K562 (cell line): Measurements from ENCODE around the gene GRWD1. TPM values are rescaled to one million over a fixed set of nuclear protein-coding genes. Genes with fewer than 3 reads are reported as not detected.

ENCODE experiments used
- BDP1 ChIP-seq: IDR thresholded peaks from 3 replicates; pipeline ENCODE4 v1.6.1; 2011; ENCODE audit not compliant: insufficient read length, insufficient read depth
- CEBPZ ChIP-seq: fragments of 150-350 bp; IDR thresholded peaks from 2 replicates; pipeline ENCODE4 v1.6.1; 2014; ENCODE audit warnings: low read depth, mild to moderate bottlenecking, low read length, borderline replicate concordance
- ETV5 ChIP-seq: sonication (generic); formaldehyde crosslinking; IDR thresholded peaks from 2 replicates; pipeline ENCODE4 v1.4.0; 2020; ENCODE audit warnings: low read depth, mild to moderate bottlenecking, missing genetic modification reagents
- GTF2B ChIP-seq: IDR thresholded peaks from 2 replicates; pipeline ENCODE4 v1.6.1; 2011; ENCODE audit not compliant: insufficient read length; ENCODE audit errors: extremely low read depth
- HNRNPL ChIP-seq: fragments of 200-400 bp; formaldehyde crosslinking; IDR thresholded peaks from 2 replicates; pipeline ENCODE4 v1.6.1; 2017; ENCODE audit warnings: low read depth, mild to moderate bottlenecking, low read length
- MCM3 ChIP-seq: fragments of 450-650 bp; IDR thresholded peaks from 2 replicates; pipeline ENCODE4 v1.6.1; 2016
- NBN ChIP-seq: fragments of 450-650 bp; IDR thresholded peaks from 2 replicates; pipeline ENCODE4 v1.6.1; 2016; ENCODE audit warnings: low read depth, mild to moderate bottlenecking
- NCOA2 ChIP-seq, 2 experiments: fragments of 450-650 bp; IDR thresholded peaks; 2 replicates each; pipeline ENCODE4 v1.6.1; 2018; ENCODE audit warnings: mild to moderate bottlenecking in 2 of 2, moderate library complexity in 1 of 2; ENCODE audit not compliant: partially characterized antibody in 2 of 2
- NCOA4 ChIP-seq: fragments of 450-650 bp; IDR thresholded peaks from 2 replicates; pipeline ENCODE4 v1.6.1; 2018; ENCODE audit warnings: mild to moderate bottlenecking; ENCODE audit not compliant: partially characterized antibody
- RBM15 ChIP-seq: fragments of 200-400 bp; formaldehyde crosslinking; IDR thresholded peaks from 2 replicates; pipeline ENCODE4 v1.6.1; 2018; ENCODE audit warnings: mild to moderate bottlenecking, low read length, moderate library complexity; ENCODE audit not compliant: insufficient read depth
- RBM25 ChIP-seq: fragments of 200-400 bp; formaldehyde crosslinking; IDR thresholded peaks from 2 replicates; pipeline ENCODE4 v1.6.1; 2018; ENCODE audit warnings: low read length, low read depth, moderate library complexity; ENCODE audit not compliant: severe bottlenecking
- RBM34 ChIP-seq: fragments of 200-400 bp; formaldehyde crosslinking; IDR thresholded peaks from 2 replicates; pipeline ENCODE4 v1.6.1; 2018; ENCODE audit warnings: low read length, borderline replicate concordance; ENCODE audit not compliant: insufficient read depth
- SFPQ ChIP-seq: fragments of 200-400 bp; formaldehyde crosslinking; IDR thresholded peaks from 2 replicates; pipeline ENCODE4 v1.6.1; 2017; ENCODE audit warnings: mild to moderate bottlenecking, low read depth, low read length, moderate library complexity
- TCF15 ChIP-seq: fragments of 250-450 bp; sonication (Bioruptor Pico); IDR thresholded peaks from 2 replicates; pipeline ENCODE4 v1.8.0; 2022; ENCODE audit warnings: moderate library complexity, mild to moderate bottlenecking, inconsistent platforms
- TCF3 ChIP-seq: sonication (generic); formaldehyde crosslinking; IDR thresholded peaks from 2 replicates; pipeline ENCODE4 v1.4.0; 2020; ENCODE audit warnings: mild to moderate bottlenecking, missing genetic modification reagents
- ZFP30 ChIP-seq: fragments of 250-450 bp; sonication (Bioruptor Pico); IDR thresholded peaks from 2 replicates; pipeline ENCODE4 v1.8.0; 2022; ENCODE audit warnings: moderate library complexity, mild to moderate bottlenecking, inconsistent platforms, borderline replicate concordance
- ZNF655 ChIP-seq: fragments of 250-450 bp; sonication (Bioruptor Pico); IDR thresholded peaks from 2 replicates; pipeline ENCODE4 v1.5.0; 2021
- polyA plus RNA-seq, 8 experiments: library from polyadenylated mRNA; depleted of rRNA in 4 of 8; stranded (reverse) in 5 of 8; unstranded in 3 of 8; fragments of >200 nt; fragmentation: Nextera tagmentation in 2 of 8; fragmentation: Illumina TruSeq in 1 of 8; extraction: Ambion mirVana in 2 of 8; extraction: Trizol in 1 of 8; gene quantifications; 2 replicates each; pipeline versions ENCODE4 v1.2.1 to v1.2.3, GENCODE V29; 2011 to 2014; ENCODE audit warnings: inconsistent platforms in 1 of 8, missing spikeins in 1 of 8
- total RNA-seq, 7 experiments: library from RNA; depleted of rRNA in 6 of 7; stranded (reverse); fragments of >200 nt in 6 of 7; fragmentation: Illumina TruSeq in 2 of 7; extraction: Trizol in 2 of 7; gene quantifications; 2 replicates each; pipeline versions ENCODE4 v1.2.1 to v1.2.3, GENCODE V29; 2011 to 2021; ENCODE audit warnings: low replicate concordance in 1 of 7

The GRWD1 gene
- total and polyA plus RNA-seq, 9 of the 15 experiments (the other 6 are each of a cell fraction or from before 2014, with no cell fraction given): 1.5 to 87.2 (median 24.5) TPM

GRCh38 chr19:48398375-48399235, 47.2 kb upstream of the GRWD1 start (continued):
- TF ChIP-seq NCOA4 (no peak), MCM3 (no peak), HNRNPL (peak; percentile 24; the same call in 1 of the 2 replicates), SFPQ (no peak), GTF2B (no peak), CEBPZ (no peak), RBM25 (no peak), TCF3 (no peak), RBM15 (no peak), ETV5 (CRISPR knock-in tag) (no peak; the same call in none of the 2 replicates), RBM34 (no peak), TCF15 (CRISPR knock-in tag) (no peak; the same call in 1 of the 2 replicates), NCOA2 (IDR thresholded peaks at IDR 0.05; ENCODE audit: partially characterized antibody in 2 of 2) (no peak), ZFP30 (CRISPR knock-in tag) (no peak), BDP1 (no peak), ZNF655 (CRISPR knock-in tag) (no peak), NBN (peak; percentile 67; the same call in 1 of the 2 replicates)
